Pancreas (tissue), 10 donors: ENCODE measurements around the gene RTN1. TPM values are rescaled to one million over a fixed set of nuclear protein-coding genes. Genes with fewer than 3 reads are reported as not detected.

Experiments used
- ATAC-seq, 4 donors: fragments of 200-7000 bp; cut with Tn5 transposase; one replicate each; pipeline versions ENCODE4 v1.8.0 to v1.9.1; 2020; ENCODE audit warnings: mild to moderate bottlenecking in 4 of 4, moderate library complexity in 4 of 4
- DNase-seq, 6 donors: peaks; one replicate each; pipeline ENCODE4 v3.0.0-alpha.2; 2020
- FAIRE-seq: peaks from 2 replicates; lab custom pipeline; 2012; peaks lifted over from hg19 to GRCh38; lab: Jason Lieb, UNC
- H3K27ac ChIP-seq, 4 donors: fragments of 200-600 bp; sonication (generic); 1 replicate in 3 of 4; 2 replicates in 1 of 4; pipeline versions ENCODE4 v1.5.0 to v1.8.0; 2020
- H3K27me3 ChIP-seq, 4 donors: fragments of 200-600 bp; one replicate each; pipeline ENCODE4 v1.8.0; 2021
- H3K36me3 ChIP-seq, 3 donors: fragments of 200-600 bp; sonication (generic) in 1 of 3; one replicate each; pipeline versions ENCODE4 v1.5.0 to v1.8.0; 2020 to 2021
- H3K4me1 ChIP-seq, 3 donors: fragments of 200-600 bp; one replicate each; pipeline ENCODE4 v1.8.0; 2021
- H3K4me3 ChIP-seq, 4 donors: fragments of 200-600 bp; sonication (generic) in 2 of 4; one replicate each; pipeline versions ENCODE4 v1.5.0 to v1.8.0; 2020 to 2021
- H3K9me3 ChIP-seq, 4 donors: fragments of 200-600 bp; one replicate each; pipeline ENCODE4 v1.8.0; 2021
- CTCF ChIP-seq, 4 donors: fragments of 200-600 bp; sonication (generic) in 3 of 4; IDR thresholded peaks; one replicate each; pipeline versions ENCODE4 v1.5.0 to v1.8.0; 2021; ENCODE audit warnings: antibody characterized with exemption in 4 of 4
- WGBS, 2 donors: extraction: QIAGEN DNeasy Blood & Tissue Kit; methylation state at CpG; one replicate each; pipeline ENCODE4 v1.1.7; 2013; 5-methylcytosine and 5-hydroxymethylcytosine counted together
- intact Hi-C, 3 donors: fragments of 100-400 bp; cut with DNase I; formaldehyde crosslinking; loops; one replicate each; pipeline versions ENCODE4 v1.11.1 to v1.14.2; 2022
- polyA plus RNA-seq, 2 donors: library from polyadenylated mRNA; stranded (reverse); fragments of 200-250 nt; gene quantifications; one replicate each; pipeline ENCODE4 v1.2.3, GENCODE V29; 2013
- total RNA-seq, 6 donors: library from RNA; stranded (reverse); fragmentation: NEBNext Ultra II Directional in 4 of 6; extraction: Animal tissue kit (Norgen Biotek cat#: 25700) in 4 of 6; gene quantifications; one replicate each; pipeline versions ENCODE4 v1.2.1 to v1.2.4, GENCODE V29; 2021 to 2023
- donor health status: healthy with polysubstance abuse.
- donor health status: DM: no; HTN: no; CAD: no; lungs with moderate emphysema.
- donor health status: DM: no; HTN: no; CAD: no.
- donor health status: control.
- donor health status: control.
- donor health status: Bipolar disorder and iron deficiency.
- donor health status: DM: yes; HTN: yes; CAD: no.
- donor health status: DM: no; HTN: no; CAD: no.
- donor health status: DM: no; HTN: no; CAD: no.
- donor health status: DM: yes; HTN: yes; CAD: no.

The RTN1 gene
- total and polyA plus RNA-seq, 8 donors = 0.97 to 42.0 (median 5.3) TPM

GRCh38 chr14:59863806-59864525 is 6.6 kb downstream of the RTN1 start:
- peaks cover 0 to 13% (median 0%) of the 10 kb centered on the region in 4 donors for H3K27me3 ChIP-seq
- ATAC-seq = no peak
- no peak for TF ChIP-seq CTCF (IDR thresholded peaks at IDR 0.05)
- no peak overlapping the region for H3K4me3 ChIP-seq
- DNase-seq = no peak
- no peaks in the 10 kb centered on the region for H3K4me1 ChIP-seq
- no peaks in the 10 kb centered on the region for H3K36me3 ChIP-seq
- FAIRE-seq = no peak
- no peaks in the 10 kb centered on the region for H3K9me3 ChIP-seq
- no peak overlapping the region for H3K27ac ChIP-seq
- intact Hi-C loops = no loop called here
- 79 to 83% methylated on average over 2 of the region's 2 CpGs for WGBS, 2 donors

- intact Hi-C loops = no loop called here
Measured at GRCh38 chr14:59857328-59857727, 13.2 kb downstream of the RTN1 start.

GRCh38 chr14:59852350-59852749 is 18.2 kb downstream of the RTN1 start:
- DNase-seq = no peak
- WGBS, 2 donors = 32 to 33% methylated on average over 2 of the region's 2 CpGs
- Histone ChIP-seq H3K4me1 (peaks cover 0 to 11% (median 6%) of the 10 kb centered on the region in 3 donors), H3K36me3 (no peaks in the 10 kb centered on the region), H3K27ac (no peak overlapping the region), H3K27me3 (no peaks in the 10 kb centered on the region), H3K9me3 (no peaks in the 10 kb centered on the region), H3K4me3 (no peak overlapping the region)
- ATAC-seq = peak in 2 of 4 donors; percentile 48 to 65
- no peak for FAIRE-seq
- no peak for TF ChIP-seq CTCF (IDR thresholded peaks at IDR 0.05)
- intact Hi-C loops = no loop called here

More at GRCh38 chr14:59857328-59857727, 13.2 kb downstream of the RTN1 start:
- 46 to 68% methylated on average over 2 of the region's 2 CpGs for WGBS, 2 donors
- Histone ChIP-seq H3K36me3 (no peaks in the 10 kb centered on the region), H3K27ac (no peak overlapping the region), H3K4me1 (no peaks in the 10 kb centered on the region), H3K9me3 (no peaks in the 10 kb centered on the region), H3K27me3 (no peaks in the 10 kb centered on the region), H3K4me3 (no peak overlapping the region)
- no peak for FAIRE-seq
- ATAC-seq = no peak
- TF ChIP-seq CTCF (IDR thresholded peaks at IDR 0.05) = no peak
- no peak for DNase-seq

GRCh38 chr14:59850458-59850857 is 20.1 kb downstream of the RTN1 start:
- H3K4me1 ChIP-seq = peaks cover 0 to 11% (median 6%) of the 10 kb centered on the region in 3 donors
- intact Hi-C loops = no loop called here
- no peaks in the 10 kb centered on the region for H3K9me3 ChIP-seq
- H3K4me3 ChIP-seq = no peak overlapping the region
- no peaks in the 10 kb centered on the region for H3K27me3 ChIP-seq
- ATAC-seq (no peak), DNase-seq (no peak), FAIRE-seq (no peak)
- 70 to 82% methylated on average over 2 of the region's 2 CpGs for WGBS, 2 donors
- H3K36me3 ChIP-seq = no peaks in the 10 kb centered on the region
- TF ChIP-seq CTCF (IDR thresholded peaks at IDR 0.05) = no peak
- no peak overlapping the region for H3K27ac ChIP-seq
